HS-27A (cell line): ENCODE data around the gene STX16.

Source experiments
- DNase-seq: peaks from one replicate; pipeline ENCODE4 v3.0.0-alpha.2; 2012; ENCODE audit warnings: low read depth, missing footprints

The STX16 gene

DNA sequence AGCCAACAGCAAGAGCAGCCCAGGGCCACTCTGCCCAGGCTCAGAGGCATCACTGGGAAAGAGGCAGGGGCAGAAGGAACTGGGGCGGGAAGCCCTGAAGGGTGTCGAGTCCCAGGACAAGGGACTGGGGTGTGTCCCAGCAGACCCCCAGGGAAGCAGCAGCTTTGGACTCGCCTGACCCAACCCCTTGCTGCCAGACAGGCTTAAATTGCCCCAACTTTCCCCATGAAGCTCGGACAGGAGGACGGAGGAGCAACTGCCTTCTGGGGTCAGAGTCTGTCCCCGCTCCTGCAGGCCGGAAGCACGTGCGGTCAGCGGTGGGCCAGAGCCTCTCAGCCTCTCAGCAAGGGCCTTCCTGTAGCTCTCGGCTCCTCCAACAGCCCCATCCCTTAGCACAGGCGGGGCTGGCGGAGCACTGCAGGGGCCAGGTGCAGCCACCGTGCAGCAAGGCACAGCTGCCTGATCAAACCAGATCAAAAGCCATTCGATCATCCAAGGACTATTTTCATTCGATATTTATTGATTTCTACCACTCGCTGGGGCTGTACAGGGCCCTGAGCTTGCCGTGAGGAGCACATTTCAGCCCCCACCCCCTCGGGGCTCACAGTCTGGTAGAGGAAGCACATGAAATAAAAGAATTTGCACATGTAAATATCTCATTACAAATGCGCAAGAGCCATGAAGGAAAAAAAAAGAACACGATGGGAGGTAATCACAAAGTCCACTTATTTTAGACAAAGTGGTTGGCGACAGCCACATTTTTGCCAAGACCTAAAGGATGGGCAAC lies 31.8 kb upstream of the STX16 start:
- DNase-seq = no peak

DNA sequence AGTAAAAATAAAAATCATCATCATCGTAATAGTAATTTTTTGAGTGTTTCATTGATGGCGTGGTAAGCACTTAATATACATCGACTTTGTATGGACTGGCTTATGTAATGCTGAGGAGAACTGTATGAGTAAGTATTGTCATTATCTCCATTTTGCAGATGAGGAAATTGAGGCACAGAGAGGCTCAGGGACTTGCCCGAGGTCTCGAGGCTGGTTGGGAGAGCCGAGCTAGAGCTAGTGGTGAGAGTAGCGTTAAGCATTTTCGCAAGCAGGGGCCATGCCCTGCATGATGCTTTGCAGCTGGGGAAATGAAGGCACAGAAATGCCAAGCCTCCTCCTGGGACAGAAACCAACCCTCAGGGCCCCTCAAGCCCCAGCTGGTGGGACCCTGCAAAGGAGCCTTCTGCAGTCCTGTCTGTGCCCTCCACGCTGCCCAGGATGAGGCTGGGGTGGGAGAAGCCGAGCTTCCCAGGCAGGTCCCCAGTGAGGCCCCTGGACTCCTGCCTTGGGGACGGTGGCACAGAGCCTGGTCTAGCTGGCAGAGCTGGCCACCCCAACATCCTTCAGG lies 31.1 kb upstream of the STX16 start:
- DNase-seq = no peak

DNA sequence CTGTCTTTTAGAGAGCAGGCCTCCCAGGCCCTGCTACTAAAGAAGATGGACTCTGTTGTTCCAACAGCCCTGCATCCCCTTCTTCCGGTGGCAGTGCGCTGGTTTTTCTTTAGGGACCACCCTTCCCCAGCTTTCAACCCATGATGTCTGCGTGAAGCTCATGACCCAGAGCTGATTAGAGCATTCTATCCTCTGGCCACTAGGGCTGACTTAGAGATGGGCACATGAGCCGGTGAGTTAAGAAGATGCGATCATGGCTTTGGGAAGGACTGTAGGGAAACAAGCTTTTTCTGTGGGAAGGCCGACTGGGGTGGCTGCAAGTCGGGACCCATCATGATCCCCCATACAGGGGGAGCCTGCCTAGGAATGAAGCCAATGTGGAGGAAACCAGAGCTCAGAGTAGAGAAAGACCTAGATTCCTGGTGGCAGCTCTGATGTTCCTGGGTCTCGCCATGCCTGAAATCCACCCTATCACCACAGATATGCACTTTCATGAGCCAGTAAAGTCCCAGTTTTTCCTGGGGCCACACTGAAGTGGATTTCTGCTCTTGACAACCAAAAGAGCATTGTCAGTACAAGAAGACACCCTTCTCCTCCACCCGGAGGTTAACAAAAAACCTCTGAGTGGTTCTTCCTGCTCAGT lies 29.1 kb upstream of the STX16 start:
- no peak for DNase-seq

DNA sequence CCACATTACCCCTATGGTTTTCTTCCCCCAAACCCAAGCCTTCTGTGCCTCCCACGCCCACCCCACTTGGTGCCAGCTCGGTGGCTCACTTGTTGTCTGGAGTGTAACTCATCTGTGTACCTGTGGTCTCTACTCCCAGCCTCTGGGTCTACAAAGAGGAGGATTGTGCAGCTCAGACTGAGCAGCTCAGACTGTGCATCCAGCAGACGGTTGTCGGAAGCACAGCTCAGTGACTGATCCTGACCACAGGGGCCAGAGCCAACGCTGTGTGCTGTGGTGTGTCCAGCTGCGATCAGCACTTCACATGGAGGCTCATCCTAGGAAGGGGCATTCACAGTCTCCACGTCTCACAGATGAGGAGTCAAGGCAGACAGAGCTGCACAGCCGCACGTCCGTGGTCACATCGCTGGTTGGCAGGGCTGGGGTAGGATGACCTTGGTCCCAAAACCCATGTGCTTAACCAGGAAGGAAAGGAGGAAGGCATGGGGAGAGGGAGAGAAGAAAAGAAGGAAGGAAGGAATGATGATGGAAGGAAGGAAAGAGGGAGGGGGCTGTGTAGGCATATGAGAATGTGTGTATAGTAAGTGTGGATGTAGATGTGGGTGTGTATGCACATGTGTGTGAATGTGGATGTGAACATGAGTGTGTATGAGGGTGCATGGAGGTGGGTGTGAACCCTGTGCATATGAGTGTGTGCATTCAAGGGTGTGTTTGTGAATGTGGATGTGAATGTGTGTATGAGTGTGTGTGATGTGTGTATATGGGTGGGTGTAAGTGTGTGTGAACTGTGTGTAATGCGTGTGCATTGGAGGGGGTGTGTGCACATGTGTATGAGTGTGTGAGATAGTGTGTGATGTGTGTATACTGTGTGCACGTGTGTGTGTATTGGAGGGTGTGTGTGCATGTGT lies 28.2 kb upstream of the STX16 start:
- DNase-seq = no peak

DNA sequence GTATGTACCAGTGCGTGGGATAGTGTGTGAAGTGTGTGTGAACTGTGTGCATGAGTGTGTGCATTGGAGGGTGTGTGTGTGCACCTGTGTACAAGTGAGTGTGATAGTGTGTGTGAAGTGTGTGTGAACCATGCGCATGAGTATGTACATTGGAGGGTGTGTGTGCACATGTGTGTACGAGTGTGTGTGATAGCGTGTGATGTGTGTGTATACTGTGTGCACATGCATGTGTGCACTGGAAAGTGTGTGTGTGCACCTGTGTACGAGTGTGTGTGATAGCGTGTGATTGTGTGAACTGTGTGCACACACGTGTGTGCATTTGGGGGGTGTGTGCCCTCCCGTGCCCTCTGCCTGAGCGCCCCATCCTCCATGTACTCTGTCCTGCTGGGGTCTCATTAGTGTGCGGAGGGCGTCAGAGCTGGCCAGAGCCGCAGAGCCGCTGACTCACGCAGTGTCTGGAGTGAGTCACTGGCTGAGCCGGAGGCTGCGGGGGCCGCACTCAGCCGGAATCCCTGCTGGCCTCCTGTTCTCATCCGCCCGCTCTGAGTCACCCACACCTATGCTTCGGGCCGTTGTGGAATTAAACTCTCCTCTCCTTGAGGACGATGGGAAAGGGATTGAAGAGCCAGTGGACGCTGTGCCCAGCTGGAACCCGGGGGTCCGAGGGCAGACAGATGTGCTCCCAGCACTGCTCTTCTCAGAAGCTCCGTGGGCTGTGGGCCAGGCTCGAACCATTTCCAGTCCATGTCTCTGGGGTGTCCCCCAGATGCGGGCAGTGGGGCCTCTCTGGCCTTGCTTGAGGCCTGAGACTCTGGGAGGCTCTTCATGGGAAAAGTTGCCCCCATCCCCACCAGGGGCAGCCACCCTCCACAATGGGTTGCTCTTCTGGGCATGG lies 27.3 kb upstream of the STX16 start:
- peak; percentile 86 for DNase-seq

DNA sequence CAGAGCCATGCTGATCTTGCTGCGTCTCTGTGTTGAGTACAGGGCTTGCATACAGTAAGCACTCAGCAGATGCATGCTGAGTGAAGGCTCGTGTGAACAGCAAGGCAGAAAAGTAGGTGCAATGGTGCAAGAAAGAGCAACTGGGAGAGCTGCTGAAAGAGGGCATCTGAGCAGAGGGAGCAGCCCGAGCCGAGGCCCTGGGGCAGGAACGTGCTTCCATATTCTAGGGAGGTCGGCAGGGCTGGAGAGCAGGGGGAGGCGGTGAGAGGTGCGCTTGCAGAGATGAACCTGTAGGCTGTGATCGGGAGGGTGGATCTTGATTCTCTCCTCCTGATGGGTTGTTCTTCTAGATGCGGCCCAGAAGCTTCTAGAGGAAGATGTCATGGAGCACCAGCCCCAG lies 26.4 kb upstream of the STX16 start:
- no peak for DNase-seq

DNA sequence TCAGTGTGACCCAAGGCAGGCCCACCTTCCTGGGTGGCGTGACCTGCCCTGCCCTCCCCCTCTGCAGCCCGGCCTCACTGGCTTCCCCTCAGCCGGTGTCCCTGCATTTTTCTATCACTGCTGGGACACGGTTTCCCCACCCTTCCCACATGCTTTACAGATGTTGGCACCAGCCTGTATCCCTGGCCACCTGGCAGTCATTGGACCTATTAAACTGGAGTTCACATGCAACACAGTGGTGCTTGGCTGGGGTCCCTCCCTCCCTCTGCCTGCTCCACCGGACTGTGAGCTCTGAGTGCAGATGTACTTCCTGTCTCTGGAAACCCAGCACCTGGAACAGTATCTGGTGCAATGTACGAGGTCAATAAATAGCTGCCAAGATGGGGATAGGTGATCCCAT lies 25.5 kb upstream of the STX16 start:
- DNase-seq = no peak

DNA sequence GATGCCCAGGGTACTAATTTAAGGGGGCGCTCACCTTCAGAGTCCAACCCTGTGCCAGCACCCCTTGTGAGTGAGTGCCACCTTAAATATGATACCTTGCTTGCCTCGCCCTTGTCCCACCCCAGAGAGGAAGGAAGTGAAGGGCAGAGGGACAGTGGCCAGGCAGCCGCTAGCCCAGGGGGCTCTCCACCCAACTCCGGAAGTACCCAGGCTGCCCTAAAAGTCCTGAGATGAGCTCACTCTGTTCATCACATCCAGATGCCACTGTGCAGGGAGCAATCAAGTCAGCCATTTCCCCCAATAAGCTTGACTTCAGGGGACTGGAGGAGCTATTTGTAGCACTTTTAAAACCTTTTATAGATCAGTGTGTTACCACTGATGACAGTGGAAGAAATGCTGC lies 25.0 kb upstream of the STX16 start:
- no peak for DNase-seq

DNA sequence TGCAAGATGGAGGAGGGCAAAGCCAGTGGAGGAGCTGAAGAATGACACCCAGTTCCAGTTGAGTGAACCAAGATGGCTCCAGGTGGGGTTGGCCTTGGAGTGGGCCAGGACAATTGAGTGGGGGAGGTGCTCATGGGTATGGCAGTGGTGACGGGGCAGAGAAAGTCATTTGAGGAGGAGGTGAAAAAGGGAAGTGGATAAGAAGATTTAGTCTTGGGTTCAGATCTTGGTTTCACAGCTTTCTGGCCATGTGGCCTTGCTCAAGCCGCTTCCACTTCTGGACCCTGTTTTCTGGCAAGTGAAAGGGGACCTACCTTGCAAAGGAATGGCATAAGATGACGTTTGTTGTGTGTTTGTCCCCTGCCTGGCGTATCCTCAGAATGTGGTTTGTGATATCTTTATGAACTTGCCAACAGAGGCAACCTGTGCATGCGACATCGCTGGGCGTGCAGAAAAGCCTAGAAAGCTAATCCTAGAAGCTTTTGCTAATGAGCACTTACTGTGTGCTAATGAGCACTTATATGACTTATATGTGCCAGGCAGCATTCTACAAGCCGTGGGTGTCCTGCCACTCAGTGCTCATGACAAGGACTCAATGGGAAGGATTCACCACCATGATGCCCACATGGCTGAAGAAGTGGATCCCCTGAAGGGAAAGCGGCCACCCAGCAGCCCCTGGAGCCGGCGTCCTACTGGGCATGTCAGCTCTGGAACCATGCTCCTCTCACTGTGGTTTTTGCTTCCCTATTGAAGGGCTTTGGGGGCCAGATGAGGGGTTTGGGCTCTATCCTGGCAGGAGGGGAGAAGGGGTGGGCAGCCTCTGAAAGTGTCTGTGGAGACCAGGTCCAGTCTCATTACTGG lies 23.6 kb upstream of the STX16 start:
- no peak for DNase-seq

DNA sequence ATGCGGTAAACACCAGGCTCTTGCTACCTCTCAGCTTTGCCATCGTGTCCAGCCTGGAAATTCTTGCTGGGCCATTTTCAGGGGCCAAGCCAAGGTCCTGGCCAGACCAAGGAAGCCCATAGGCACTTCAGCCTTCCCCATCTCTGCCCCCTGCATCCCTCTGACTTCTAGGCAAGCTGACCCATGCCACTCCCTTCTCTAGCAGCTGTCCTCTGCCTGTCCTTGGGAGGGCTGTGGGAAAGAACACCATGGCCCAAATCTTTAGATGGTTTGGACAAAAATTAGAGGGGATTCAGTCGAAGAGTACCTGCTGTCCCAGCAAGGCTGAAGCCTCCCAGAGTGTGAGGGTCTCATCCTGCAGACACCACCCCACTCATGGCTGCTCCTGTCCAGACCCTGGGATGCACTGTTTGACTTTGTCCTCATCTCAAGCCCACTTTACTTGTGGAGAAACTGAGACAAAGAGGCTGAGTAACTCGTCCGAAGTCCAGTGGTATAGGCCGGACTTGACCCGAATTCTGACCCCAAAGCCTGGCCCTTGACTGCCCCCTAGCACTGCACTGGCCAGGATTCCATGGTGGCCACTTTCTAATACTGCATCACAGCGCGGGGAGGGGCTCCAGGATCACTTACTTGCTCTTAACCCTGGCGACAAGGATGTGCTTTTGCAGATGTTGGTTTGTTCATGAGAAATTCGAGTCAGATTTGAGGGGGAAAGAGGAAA lies 22.4 kb upstream of the STX16 start:
- no peak for DNase-seq

DNA sequence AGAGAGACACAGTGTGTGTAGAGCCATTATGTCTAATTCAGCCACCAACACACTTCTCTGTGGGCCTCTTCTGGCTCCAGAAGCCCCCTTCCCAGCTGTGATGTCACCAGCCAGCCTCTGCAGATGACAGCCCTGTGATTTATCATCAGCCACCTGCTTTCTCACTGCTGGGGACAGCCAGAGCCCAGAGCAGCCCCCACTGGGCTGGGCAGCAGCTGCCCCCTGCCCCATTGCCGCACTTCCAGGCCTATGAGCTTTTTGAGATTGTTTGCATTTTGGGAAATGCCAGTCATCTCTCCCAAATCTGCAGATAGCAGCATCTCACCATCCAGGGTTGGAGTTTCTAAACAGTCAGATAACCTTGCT lies 21.9 kb upstream of the STX16 start:
- DNase-seq = no peak

DNA sequence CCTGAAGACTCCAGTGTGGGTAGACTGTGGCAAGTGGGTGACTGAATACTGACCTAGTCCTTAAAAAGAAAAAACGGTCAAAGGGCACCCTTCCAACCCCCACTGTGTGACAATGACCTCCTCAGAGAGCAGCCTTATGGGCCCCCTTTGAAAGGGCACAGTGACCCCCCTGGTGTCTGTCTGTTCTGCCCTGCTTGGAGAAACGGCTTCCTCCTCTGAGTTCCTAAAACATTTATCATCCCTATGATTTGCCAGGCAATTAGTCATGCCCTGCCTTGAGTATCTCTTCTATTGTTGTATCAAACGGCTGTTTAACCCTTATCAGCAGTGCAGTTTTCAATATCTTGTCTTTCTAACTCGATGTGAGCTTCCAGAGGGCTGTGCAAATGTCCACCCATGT lies 21.0 kb upstream of the STX16 start:
- no peak for DNase-seq

DNA sequence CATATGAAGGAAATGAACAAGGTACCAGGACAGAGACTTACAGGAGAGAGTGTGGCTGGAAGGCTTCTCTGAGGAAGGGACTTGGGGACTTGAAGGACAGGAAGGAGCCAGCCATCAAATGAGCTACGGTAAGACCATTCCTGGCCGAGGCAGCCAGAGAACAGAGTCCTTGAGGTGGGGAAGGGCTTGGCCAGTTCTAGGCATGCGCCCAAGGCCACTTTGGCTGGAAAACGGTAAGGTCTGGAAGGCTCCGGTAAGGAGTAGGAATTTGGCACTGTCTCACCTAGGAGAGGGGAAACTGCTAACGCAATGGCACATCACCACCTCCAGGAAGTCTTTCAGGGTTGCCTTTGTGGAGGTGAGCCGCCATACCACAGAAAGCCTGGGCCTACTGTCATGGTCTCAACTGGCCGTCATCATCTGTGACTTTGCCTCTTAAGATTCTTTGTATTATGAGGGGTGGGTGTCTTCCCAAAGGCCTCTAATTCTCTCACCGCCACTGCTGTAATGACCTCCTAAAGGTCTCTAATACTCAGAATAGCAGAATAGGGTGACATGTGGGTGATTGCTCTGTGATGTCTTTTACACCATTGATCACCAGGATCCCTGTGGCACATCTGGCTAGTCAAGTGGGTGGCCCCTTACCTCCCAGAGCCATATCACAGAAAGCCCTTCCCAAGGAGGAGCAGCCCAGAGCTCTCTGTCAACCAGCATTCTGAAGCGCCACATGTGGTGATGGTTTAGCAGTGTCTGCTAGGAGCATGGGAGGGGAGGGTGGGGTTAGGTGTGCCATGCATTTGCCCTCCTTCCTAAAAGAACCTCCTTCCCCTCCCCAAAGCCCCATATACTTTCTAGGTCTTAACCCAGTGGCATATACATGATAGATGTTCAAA lies 17.7 kb upstream of the STX16 start:
- DNase-seq = no peak

DNA sequence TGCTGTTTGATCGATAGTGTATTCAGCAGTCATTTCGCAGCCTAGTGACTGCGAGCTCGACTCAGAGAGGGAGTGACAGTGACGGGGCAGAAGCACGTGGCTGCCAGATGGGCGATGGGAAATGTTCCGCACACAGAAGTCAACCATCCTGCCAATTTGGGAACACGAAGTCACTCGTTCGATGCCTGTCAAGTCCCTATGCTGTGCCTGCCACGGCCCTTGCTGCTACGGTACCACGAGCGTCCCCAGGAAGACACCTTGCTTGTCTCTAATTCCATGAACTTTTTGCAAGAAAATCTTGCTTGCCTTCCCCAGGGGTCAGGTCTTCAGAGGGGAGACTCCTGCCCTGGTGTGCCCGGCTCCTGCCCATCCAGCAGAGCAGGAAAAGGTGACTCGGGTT lies 17.0 kb upstream of the STX16 start:
- DNase-seq = no peak

DNA sequence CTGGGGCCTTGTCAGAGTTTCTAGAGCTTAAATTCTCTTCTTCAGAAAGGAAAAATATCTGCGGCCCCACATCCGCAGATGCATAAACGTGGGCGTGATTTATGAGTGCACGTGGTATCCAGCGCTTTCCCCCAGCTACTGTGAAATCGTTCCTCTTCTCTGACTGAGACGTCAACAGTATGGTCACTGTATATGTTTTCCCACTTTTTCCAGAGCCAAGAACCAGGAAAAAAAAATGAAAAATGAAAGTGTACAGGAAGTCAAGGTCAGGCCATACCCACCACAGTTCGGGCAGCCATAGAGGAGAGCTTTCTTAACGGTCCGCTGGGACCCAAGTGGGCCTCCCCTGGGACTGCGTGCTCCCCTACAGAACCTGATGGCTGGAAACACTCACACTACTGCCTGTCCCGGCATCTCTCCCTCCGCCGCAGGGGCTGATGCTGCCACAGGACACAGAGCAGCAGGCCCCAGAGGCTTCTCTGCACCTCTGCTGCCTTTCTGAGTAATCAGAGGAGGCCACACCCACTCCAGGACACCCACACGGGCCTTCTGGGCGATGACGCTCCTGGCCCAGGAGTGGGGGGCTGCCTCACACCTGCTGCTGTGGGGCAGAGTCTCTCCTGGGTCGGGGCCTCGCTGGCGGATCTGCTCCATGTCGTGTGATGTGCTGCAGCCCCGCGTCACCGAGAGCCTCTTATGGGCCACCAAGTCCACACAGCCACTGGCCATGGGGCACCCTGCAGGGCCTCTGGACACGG lies 16.4 kb upstream of the STX16 start:
- no peak for DNase-seq

DNA sequence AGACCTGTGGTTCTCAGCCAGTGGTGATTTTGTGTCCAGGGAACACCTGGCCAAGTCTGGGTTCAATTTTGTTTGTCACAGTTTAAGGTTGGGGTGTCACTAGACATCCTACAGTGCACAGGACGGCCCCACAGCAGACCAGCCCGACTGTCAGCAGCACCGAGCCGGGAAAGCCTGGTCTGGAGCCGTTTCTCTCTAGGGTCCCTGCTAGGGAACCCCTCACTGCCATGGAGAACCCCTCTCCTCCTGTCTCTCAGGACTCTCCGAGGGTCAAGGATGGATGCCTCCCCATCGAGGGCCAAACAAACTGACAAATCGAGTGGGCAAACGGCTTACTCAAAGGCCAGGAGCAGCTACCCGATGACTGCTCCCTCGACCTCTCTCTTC lies 15.8 kb upstream of the STX16 start:
- DNase-seq = no peak

DNA sequence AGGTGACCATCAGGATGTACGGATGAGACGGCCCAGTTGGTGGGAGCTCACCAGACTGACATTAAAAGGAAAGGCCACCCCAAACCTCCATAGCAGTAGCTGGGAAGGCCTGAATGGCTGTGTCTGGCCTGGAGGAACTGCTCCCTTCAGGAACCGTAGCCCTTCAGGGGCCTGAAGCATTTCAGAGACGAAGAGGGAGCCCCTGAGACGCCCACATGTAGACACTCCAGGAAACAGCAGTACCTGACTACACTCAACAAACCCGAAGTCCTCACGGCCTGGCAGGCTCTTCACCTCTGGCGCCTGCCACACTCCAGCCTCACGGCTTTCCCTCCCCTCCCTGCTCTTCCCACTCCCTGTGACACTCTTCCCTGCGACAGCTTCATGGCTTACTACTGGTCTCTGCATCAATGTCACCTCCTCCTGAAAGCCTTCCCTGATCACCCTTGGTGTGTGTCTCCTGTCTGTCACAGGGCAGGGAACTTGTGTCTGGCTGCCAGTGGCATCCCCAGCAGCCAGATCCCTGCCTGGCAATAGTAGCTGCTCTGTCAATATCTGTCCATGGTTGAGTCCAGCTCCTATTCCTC lies 14.6 kb upstream of the STX16 start:
- no peak for DNase-seq

DNA sequence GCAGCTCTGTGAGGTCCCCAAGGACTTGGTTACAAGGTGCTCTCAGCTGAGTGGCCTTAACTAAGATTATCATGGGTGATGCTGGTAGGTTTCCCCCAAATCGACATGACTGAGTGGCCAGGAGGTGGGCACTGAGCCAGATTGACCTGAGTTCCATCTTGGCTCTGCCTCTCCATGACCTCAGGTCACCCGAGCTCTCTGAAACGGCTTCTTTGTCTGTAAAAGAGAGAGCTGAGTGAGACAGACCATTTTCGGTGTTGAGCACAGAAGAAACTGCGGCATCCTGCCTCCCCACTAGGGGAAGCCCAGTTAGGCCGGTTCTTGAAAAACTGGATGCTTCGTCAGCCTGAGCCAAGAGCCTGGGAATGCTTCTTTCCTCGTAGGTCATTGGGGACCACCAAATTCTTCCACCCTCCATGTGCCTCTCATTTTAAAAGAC lies 14.1 kb upstream of the STX16 start:
- no peak for DNase-seq
